Measurements from ENCODE around the gene IL33.

Gene IL33

GRCh38 chr9:6243746-6244145 lies 28.1 kb downstream of the IL33 start:
- intact Hi-C loops (cut with DNase I; ENCODE audit: low total_unique reads) = no loop called here
- H3K4me3 ChIP-seq = no peak overlapping the region
- peaks cover 0 to 7% (median 0%) of the 10 kb centered on the region in 4 donors for H3K4me1 ChIP-seq
- no peak overlapping the region for H3K27ac ChIP-seq
- no peaks in the 10 kb centered on the region for H3K9me3 ChIP-seq
- DNase-seq = no peak
- peaks cover 0 to 8% (median 0%) of the 10 kb centered on the region in 3 donors for H3K36me3 ChIP-seq
- TF ChIP-seq, protein P1, sequence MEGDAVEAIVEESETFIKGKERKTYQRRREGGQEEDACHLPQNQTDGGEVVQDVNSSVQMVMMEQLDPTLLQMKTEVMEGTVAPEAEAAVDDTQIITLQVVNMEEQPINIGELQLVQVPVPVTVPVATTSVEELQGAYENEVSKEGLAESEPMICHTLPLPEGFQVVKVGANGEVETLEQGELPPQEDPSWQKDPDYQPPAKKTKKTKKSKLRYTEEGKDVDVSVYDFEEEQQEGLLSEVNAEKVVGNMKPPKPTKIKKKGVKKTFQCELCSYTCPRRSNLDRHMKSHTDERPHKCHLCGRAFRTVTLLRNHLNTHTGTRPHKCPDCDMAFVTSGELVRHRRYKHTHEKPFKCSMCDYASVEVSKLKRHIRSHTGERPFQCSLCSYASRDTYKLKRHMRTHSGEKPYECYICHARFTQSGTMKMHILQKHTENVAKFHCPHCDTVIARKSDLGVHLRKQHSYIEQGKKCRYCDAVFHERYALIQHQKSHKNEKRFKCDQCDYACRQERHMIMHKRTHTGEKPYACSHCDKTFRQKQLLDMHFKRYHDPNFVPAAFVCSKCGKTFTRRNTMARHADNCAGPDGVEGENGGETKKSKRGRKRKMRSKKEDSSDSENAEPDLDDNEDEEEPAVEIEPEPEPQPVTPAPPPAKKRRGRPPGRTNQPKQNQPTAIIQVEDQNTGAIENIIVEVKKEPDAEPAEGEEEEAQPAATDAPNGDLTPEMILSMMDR (IDR thresholded peaks at IDR 0.05) = no peak
- no peaks in the 10 kb centered on the region for H3K27me3 ChIP-seq

DNA sequence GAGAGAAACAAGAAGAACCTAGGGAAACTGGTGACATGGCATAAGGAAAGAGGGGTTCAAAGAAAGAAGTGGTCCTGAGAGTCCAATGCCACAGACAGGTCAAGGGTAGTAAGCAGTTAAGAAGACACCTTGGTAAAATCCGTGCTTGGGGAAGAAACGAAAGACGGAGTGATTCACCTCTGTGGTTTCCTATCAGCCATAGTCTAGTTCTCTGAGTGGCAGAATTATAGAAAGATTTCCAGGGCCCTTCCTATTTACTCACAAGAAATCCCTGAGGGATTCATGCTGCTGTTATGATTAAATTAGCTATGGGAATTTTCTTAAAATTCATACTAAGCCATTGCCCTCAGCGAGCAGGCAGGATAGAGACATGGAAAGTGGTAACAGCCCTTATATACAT lies 31.7 kb downstream of the IL33 start:
- peaks cover 0 to 17% (median 0%) of the 10 kb centered on the region in 3 donors for H3K36me3 ChIP-seq
- H3K4me3 ChIP-seq = no peak overlapping the region
- no peak for DNase-seq
- H3K27me3 ChIP-seq = no peaks in the 10 kb centered on the region
- TF ChIP-seq, protein P1 (IDR thresholded peaks at IDR 0.05) = no peak
- H3K27ac ChIP-seq = no peak overlapping the region
- intact Hi-C loops (cut with DNase I; ENCODE audit: low total_unique reads) = no loop called here
- H3K9me3 ChIP-seq = no peaks in the 10 kb centered on the region
- H3K4me1 ChIP-seq = no peaks in the 10 kb centered on the region

- no peak overlapping the region for H3K27ac ChIP-seq
- intact Hi-C loops (cut with DNase I; ENCODE audit: low total_unique reads) = no loop called here
- no peak for DNase-seq
Measured at GRCh38 chr9:6268826-6269397, 53.3 kb downstream of the IL33 start.

GRCh38 chr9:6270896-6271295 lies 55.3 kb downstream of the IL33 start:
- Histone ChIP-seq H3K27me3 (no peaks in the 10 kb centered on the region), H3K36me3 (no peaks in the 10 kb centered on the region), H3K27ac (peak overlapping the region; percentile 65), H3K9me3 (no peaks in the 10 kb centered on the region), H3K4me1 (peaks cover 0 to 27% (median 6%) of the 10 kb centered on the region in 4 donors), H3K4me3 (no peak overlapping the region)
- intact Hi-C loops (cut with DNase I; ENCODE audit: low total_unique reads) = no loop called here
- no peak for DNase-seq
- TF ChIP-seq, protein P1 (IDR thresholded peaks at IDR 0.05) = no peak

More at GRCh38 chr9:6268826-6269397, 53.3 kb downstream of the IL33 start:
- TF ChIP-seq, protein P1 (IDR thresholded peaks at IDR 0.05) = no peak
- H3K9me3 ChIP-seq = peaks cover 0 to 3% (median 0%) of the 10 kb centered on the region in 3 donors
- peaks cover 0 to 27% (median 6%) of the 10 kb centered on the region in 4 donors for H3K4me1 ChIP-seq
- H3K4me3 ChIP-seq = no peak overlapping the region
- no peaks in the 10 kb centered on the region for H3K27me3 ChIP-seq
- H3K36me3 ChIP-seq = peaks cover 0 to 6% (median 2%) of the 10 kb centered on the region in 3 donors

DNA sequence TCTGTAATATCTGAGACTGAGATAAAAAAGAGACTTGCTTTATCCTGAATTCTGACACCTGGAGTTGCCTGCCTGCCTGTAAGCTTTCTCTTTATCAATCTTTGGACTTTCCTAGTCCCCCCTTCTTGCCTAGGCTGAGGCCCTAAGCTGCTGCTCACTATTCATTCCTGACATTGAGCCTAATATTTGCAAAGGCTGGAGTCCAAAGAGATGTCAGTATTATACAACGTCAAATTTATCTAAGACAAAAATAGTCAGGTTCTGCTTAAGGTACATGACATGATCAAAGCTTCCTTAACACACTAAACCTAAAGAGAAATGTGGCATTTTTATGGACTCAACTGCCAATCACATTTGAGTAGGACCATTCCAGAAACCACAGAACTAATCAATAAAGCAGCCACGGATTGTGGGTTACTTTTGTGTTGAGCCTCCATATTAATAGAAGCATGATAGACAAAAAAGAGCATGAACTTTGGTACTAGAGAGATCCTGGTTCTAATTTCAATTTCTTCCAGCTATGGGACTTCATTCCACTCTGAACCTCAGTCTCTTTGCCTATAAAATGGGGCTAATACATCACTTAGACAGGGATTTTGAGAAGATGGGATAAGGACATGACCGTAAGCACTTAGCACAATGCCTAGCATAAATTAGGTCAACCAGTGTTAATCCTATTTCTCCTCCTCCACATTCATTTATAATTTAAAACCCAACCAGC lies 56.1 kb downstream of the IL33 start:
- Histone ChIP-seq H3K27me3 (no peaks in the 10 kb centered on the region), H3K27ac (peak overlapping the region; percentile 65)
- TF ChIP-seq, protein P1 (IDR thresholded peaks at IDR 0.05) = no peak

More for the DNA sequence above, 56.1 kb downstream of the IL33 start:
- peaks cover 0 to 27% (median 6%) of the 10 kb centered on the region in 4 donors for H3K4me1 ChIP-seq
- H3K9me3 ChIP-seq = no peaks in the 10 kb centered on the region
- no peak for DNase-seq
- H3K36me3 ChIP-seq = no peaks in the 10 kb centered on the region
- intact Hi-C loops (cut with DNase I; ENCODE audit: low total_unique reads) = no loop called here
- no peak overlapping the region for H3K4me3 ChIP-seq
